ENCODE results near the gene CRTAC1. TPM values are rescaled to one million over a fixed set of nuclear protein-coding genes. Genes with fewer than 3 reads are reported as not detected.

The CRTAC1 gene
- total RNA-seq, 4 donors from 2014 or later = 1.2 to 5.7 (median 1.7) TPM

DNA sequence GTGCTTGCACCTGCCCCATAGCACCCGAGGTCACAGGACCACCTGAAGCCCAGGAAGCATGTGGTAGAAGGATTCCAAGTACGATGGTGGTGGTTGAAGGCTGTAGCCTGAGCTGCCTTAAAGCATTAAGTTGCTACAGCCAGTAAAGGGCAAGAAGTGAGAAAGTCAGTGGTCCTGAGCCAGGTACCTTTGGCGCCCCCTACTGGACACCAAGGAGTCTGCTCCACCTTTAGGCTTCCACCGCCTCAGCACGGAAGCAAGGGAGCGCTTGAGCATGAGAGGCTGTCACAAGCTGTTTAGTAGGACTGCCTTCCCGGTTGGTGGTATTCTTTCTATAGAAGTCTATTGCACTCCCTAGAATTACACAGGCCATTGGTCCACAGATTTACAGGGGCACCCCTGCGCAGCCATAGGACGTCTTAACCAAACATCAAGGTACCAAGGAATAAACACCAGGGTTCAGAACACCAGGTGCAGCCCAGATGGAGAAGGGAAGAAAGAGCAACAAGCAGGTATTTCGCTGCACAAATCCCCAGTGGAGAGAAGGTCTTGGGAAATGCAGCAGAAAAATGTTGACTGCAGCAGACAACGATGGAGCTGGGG lies 2.2 kb downstream of the CRTAC1 start:
- H3K4me1 ChIP-seq = peaks cover 0 to 28% (median 14%) of the 10 kb centered on the region in 3 donors
- no peak overlapping the region for H3K4me3 ChIP-seq
- peaks cover 92% of the 10 kb centered on the region for H3K27me3 ChIP-seq
- 19 to 29% methylated on average over 5 to 8 of the region's 11 CpGs for WGBS, 2 donors (ENCODE audit: low coverage in 1 of 2)
- no peak overlapping the region for H3K27ac ChIP-seq
- no peaks in the 10 kb centered on the region for H3K9me3 ChIP-seq
- ATAC-seq = no peak
- H3K36me3 ChIP-seq = no peaks in the 10 kb centered on the region
- TF ChIP-seq, protein P1, sequence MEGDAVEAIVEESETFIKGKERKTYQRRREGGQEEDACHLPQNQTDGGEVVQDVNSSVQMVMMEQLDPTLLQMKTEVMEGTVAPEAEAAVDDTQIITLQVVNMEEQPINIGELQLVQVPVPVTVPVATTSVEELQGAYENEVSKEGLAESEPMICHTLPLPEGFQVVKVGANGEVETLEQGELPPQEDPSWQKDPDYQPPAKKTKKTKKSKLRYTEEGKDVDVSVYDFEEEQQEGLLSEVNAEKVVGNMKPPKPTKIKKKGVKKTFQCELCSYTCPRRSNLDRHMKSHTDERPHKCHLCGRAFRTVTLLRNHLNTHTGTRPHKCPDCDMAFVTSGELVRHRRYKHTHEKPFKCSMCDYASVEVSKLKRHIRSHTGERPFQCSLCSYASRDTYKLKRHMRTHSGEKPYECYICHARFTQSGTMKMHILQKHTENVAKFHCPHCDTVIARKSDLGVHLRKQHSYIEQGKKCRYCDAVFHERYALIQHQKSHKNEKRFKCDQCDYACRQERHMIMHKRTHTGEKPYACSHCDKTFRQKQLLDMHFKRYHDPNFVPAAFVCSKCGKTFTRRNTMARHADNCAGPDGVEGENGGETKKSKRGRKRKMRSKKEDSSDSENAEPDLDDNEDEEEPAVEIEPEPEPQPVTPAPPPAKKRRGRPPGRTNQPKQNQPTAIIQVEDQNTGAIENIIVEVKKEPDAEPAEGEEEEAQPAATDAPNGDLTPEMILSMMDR (IDR thresholded peaks at IDR 0.05) = peak in 3 of 4 experiments; percentile 28 to 70 (median 41)
- TF ChIP-seq EP300 (IDR thresholded peaks at IDR 0.05) (no peak), POLR2AphosphoS5 (IDR thresholded peaks at IDR 0.05) (no peak)

DNA sequence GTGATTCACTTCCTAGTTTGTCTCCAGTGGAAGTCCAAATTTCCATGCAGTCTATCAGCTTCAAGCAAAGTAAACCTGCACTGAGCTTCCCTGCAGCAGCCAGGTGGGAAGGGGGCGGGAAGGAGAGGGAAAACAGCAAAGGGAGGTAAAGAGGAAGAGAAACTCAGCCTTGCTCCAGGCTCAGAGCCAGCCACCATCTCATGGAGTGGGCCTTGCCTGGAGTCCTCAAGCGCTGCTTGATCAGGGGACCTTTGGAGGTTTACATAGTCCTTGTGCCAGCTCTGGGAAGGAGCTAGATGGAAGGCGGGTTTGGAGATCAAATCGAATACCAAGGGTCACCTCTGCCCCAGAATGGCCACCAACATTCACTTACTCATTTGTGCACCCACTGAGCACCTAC lies 7.4 kb downstream of the CRTAC1 start:
- Histone ChIP-seq H3K4me1 (no peaks in the 10 kb centered on the region), H3K4me3 (no peak overlapping the region), H3K27ac (no peak overlapping the region), H3K27me3 (peaks cover 96% of the 10 kb centered on the region), H3K9me3 (no peaks in the 10 kb centered on the region), H3K36me3 (no peaks in the 10 kb centered on the region)
- WGBS, 2 donors (ENCODE audit: low coverage in 1 of 2) = 88 to 100% methylated on average over 2 to 3 of the region's 4 CpGs
- ATAC-seq = no peak
- TF ChIP-seq EP300 (IDR thresholded peaks at IDR 0.05) = no peak
- TF ChIP-seq POLR2AphosphoS5 (IDR thresholded peaks at IDR 0.05) = no peak
- TF ChIP-seq, protein P1 (IDR thresholded peaks at IDR 0.05) = no peak
- no peak for TF ChIP-seq POLR2A (IDR thresholded peaks at IDR 0.05)

DNA sequence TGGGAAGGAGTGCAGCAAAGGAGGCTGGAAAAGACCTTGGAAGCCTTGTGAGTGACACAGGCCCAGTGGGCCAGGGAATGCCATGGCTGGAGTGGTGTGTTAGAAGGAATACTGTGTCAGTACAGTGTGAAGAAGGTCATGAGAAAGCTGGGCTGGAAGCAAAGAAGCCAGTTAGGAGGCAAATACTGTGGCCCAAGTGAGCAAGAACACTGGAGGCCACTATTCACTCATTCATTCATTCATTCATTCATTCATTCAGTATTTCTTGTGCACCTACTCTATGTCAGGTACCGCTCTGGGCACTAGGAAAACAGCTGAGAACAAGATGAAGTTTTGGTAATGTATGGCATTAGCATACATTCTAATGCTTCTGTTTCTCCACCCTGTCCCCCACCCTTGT lies 9.6 kb downstream of the CRTAC1 start:
- no peak for ATAC-seq
- no peaks in the 10 kb centered on the region for H3K4me1 ChIP-seq
- 83 to 91% methylated on average over 1 of the region's 1 CpG for WGBS, 2 donors (ENCODE audit: low coverage in 1 of 2)
- TF ChIP-seq, protein P1 (IDR thresholded peaks at IDR 0.05) = no peak
- no peak for TF ChIP-seq EP300 (IDR thresholded peaks at IDR 0.05)
- no peak for TF ChIP-seq POLR2A (IDR thresholded peaks at IDR 0.05)
- TF ChIP-seq POLR2AphosphoS5 (IDR thresholded peaks at IDR 0.05) = no peak
- no peak overlapping the region for H3K4me3 ChIP-seq
- H3K27ac ChIP-seq = no peak overlapping the region
- H3K36me3 ChIP-seq = no peaks in the 10 kb centered on the region
- no peaks in the 10 kb centered on the region for H3K9me3 ChIP-seq
- H3K27me3 ChIP-seq = peaks cover 95% of the 10 kb centered on the region

DNA sequence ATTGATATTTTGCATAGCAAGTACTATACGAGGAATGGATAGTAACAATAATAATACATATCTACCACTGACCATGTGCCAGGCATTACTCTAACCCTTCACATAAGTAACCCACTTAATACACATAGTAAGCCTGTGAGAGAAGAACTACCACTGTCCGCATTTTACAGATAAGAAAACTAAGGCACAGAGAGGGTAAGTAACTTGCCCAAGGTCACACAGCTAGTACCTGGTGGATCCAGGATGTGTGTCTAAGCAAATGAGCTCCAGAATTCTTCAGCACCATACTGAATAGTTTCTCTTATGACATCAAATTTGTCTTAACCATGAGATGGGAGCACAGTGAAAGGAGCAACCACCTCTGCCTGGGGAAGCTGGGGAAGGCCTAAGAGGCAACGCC lies 10.2 kb downstream of the CRTAC1 start:
- ATAC-seq = no peak
- no peaks in the 10 kb centered on the region for H3K4me1 ChIP-seq
- H3K9me3 ChIP-seq = no peaks in the 10 kb centered on the region
- no peak for TF ChIP-seq EP300 (IDR thresholded peaks at IDR 0.05)
- TF ChIP-seq, protein P1 (IDR thresholded peaks at IDR 0.05) = no peak
- TF ChIP-seq POLR2AphosphoS5 (IDR thresholded peaks at IDR 0.05) = no peak
- TF ChIP-seq POLR2A (IDR thresholded peaks at IDR 0.05) = no peak
- H3K36me3 ChIP-seq = no peaks in the 10 kb centered on the region
- 80 to 95% methylated on average over 1 to 2 of the region's 3 CpGs for WGBS, 2 donors (ENCODE audit: low coverage in 1 of 2)
- H3K4me3 ChIP-seq = no peak overlapping the region
- no peak overlapping the region for H3K27ac ChIP-seq
- H3K27me3 ChIP-seq = peaks cover 90% of the 10 kb centered on the region

DNA sequence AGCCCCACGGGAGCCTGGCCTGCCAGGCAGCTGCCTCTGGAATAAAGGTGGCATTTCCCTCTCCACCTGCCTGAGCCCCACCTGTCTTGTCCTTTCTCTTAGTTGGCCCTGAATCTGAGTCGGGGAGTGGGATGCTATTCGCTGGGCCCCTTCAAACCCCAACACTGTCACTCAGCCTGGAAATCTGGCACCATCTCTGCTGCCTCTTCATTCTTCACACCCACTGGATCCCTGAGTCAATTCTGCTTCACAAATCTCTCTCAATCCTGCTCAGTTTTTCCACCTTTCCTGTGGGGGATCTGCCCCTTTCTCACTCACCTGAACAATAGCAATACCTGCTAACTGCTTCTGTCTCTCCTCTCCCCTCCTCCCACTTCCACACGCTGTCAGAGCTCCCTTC lies 10.6 kb downstream of the CRTAC1 start:
- 75% methylated on average over 3 of the region's 4 CpGs; no CpG with 5 or more reads in 1 of the 2 donors for WGBS, 2 donors (ENCODE audit: low coverage in 1 of 2)
- H3K27me3 ChIP-seq = peaks cover 85% of the 10 kb centered on the region

More for the DNA sequence above, 10.6 kb downstream of the CRTAC1 start:
- Histone ChIP-seq H3K4me1 (no peaks in the 10 kb centered on the region), H3K4me3 (no peak overlapping the region), H3K36me3 (no peaks in the 10 kb centered on the region), H3K27ac (no peak overlapping the region), H3K9me3 (no peaks in the 10 kb centered on the region)
- no peak for ATAC-seq
- no peak for TF ChIP-seq EP300 (IDR thresholded peaks at IDR 0.05)
